Astrocyte of the spinal cord (primary cell): Measurements from ENCODE around the gene HM13.

Experiments
- DNase-seq: peaks from one replicate; pipeline ENCODE4 v3.0.0; 2011; ENCODE audit warnings: low read depth, low spot score
- H3K4me3 ChIP-seq: 2 replicates; pipeline ENCODE4 v1.5.1; 2011; ENCODE audit warnings: low read depth, mild to moderate bottlenecking, low read length, moderate library complexity
- CTCF ChIP-seq: IDR thresholded peaks from 2 replicates; pipeline ENCODE4 v1.5.1; 2012; ENCODE audit warnings: low read depth, mild to moderate bottlenecking, low read length, inconsistent platforms
- in situ Hi-C: cut with HindIII; loops from 2 replicates; pipeline ENCODE4 v1.10.0; 2017; ENCODE audit warnings: low sequenced_read_pairs

The HM13 gene

GRCh38 chr20:31548820-31549512 is 34.7 kb downstream of the HM13 start:
- no peak for DNase-seq
- in situ Hi-C loops: no loop called here
- no peak for TF ChIP-seq CTCF
- no peak overlapping the region for H3K4me3 ChIP-seq

- no peak for TF ChIP-seq CTCF
- in situ Hi-C loops: no loop called here
- no peak for DNase-seq
- H3K4me3 ChIP-seq: no peak overlapping the region
These were observed 35.3 kb downstream of the HM13 start for GRCh38 chr20:31549513-31549880.

GRCh38 chr20:31550099-31550498 is 35.9 kb downstream of the HM13 start:
- in situ Hi-C loops: no loop called here
- no peak overlapping the region for H3K4me3 ChIP-seq
- no peak for TF ChIP-seq CTCF
- DNase-seq: no peak

- H3K4me3 ChIP-seq: no peak overlapping the region
- DNase-seq: no peak
- TF ChIP-seq CTCF: no peak
- in situ Hi-C loops: no loop called here
These were observed 37.2 kb downstream of the HM13 start for GRCh38 chr20:31551163-31552081.

GRCh38 chr20:31555203-31555775 is 41.0 kb downstream of the HM13 start:
- H3K4me3 ChIP-seq: no peak overlapping the region
- DNase-seq: no peak
- no peak for TF ChIP-seq CTCF
- in situ Hi-C loops: no loop called here

- no peak overlapping the region for H3K4me3 ChIP-seq
- in situ Hi-C loops: no loop called here
- DNase-seq: no peak
- TF ChIP-seq CTCF: no peak
These were observed 45.5 kb downstream of the HM13 start for GRCh38 chr20:31559704-31560093.
